ENCODE measurements around the gene SH3RF1. TPM values are rescaled to one million over a fixed set of nuclear protein-coding genes. Genes with fewer than 3 reads are reported as not detected.

Gene SH3RF1
- total and polyA plus RNA-seq, 2 of the 8 experiments (the other 6 are each of a cell fraction or from before 2014, with no cell fraction given), result 6.9 to 15.1 TPM

DNA sequence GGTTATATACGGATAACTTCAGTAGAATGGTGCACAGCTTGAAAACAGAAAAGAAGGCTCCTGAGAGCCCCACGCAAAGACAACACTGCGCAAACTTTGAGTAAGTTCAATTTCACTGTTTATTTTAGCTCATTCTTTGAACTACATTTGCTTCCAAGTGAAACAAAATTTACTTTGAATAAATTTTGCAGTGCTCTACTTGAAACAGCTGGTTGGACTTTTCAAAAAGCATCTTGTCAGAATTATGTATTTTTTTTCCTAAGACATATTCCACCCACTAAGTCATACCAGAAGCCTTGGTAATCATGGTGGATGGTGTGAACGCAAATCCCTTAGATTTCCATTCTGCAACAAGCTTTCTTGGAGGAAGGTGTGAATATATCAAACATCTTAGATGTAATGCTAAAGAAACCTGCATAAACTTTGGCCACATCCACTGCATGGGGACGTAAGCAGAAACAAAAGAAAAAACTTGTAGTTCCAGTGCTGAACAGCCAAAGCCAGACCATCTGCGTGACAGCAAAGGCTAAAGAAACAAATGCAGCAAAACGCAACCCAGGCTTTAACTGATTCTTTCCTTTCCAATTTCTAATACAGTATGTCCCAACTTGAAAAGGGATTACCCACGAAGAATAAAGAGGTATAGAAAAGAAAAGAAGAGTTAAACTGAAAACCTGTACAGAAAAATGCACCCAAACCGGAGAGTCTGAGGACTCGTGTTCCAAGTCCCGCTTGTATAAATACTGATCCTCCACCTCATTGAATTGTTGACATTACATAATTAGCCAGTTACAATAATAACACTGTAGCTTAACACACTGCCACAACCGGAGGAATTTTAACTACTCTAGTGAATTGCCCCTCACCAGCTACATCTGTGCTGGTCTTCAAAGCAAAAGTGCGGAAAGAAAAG, 90.9 kb downstream of the SH3RF1 start:
- H4K5ac ChIP-seq (ENCODE audit: insufficient read length, low read depth, low read length), result no peak overlapping the region
- no peak overlapping the region for H2BK15ac ChIP-seq (ENCODE audit: low read length)
- H3K27me3 ChIP-seq (replicated peaks in 1 of 4; ENCODE audit: control insufficient read depth in 3 of 4, extremely low read depth in 1 of 4, insufficient read depth in 3 of 4, low read length in 3 of 4), result no peaks in the 10 kb centered on the region
- no peak overlapping the region for H3K14ac ChIP-seq (ENCODE audit: insufficient read length)
- H2AFZ ChIP-seq (ENCODE audit: low read length), result no peak overlapping the region
- no peak overlapping the region for H3K23ac ChIP-seq (ENCODE audit: insufficient read length)
- H3K23me2 ChIP-seq (ENCODE audit: low read depth, low read length), result no peaks in the 10 kb centered on the region
- no peak overlapping the region for H3K27ac ChIP-seq (ENCODE audit: low read depth, low read length)
- H4K8ac ChIP-seq (ENCODE audit: extremely low read depth, insufficient read depth, low read length), result no peak overlapping the region
- POLR2A ChIA-PET (ENCODE audit: partially characterized antibody), result no interaction called here
- DNase-seq (ENCODE audit: low read depth in 1 of 2, low spot score in 2 of 2) (no peak), FAIRE-seq (no peak)
- no peak overlapping the region for H2AK5ac ChIP-seq (ENCODE audit: low read depth, low read length)
- peaks cover 0 to 6% (median 2%) of the 10 kb centered on the region in 4 experiments; a peak in 2 of 7 replicates for H3K4me1 ChIP-seq (replicated peaks in 1 of 4; ENCODE audit: control insufficient read depth in 3 of 4, insufficient read depth in 4 of 4, low read length in 3 of 4)
- no peak overlapping the region for H3K4me2 ChIP-seq (ENCODE audit: insufficient read depth in 1 of 2, low read depth in 2 of 2, low read length in 2 of 2)
- no peaks in the 10 kb centered on the region for H3K9me3 ChIP-seq (ENCODE audit: insufficient read depth in 2 of 2, low read depth in 1 of 2, low read length in 1 of 2)
- H3K18ac ChIP-seq (ENCODE audit: extremely low read depth, low read length), result no peak overlapping the region
- no peak overlapping the region for H2BK120ac ChIP-seq (replicated peaks; ENCODE audit: low read depth, low read length)
- H2BK12ac ChIP-seq (ENCODE audit: low read depth, low read length), result no peak overlapping the region
- H3K4me3 ChIP-seq (ENCODE audit: extremely low read depth in 1 of 4, insufficient read depth in 2 of 4, low read depth in 3 of 4, low read length in 4 of 4), result no peak overlapping the region
- no peak overlapping the region for H3K56ac ChIP-seq (replicated peaks; ENCODE audit: insufficient read length, low read depth, low read length)
- peaks cover 4% of the 10 kb centered on the region; the same call in 1 of the 2 replicates for H3K79me1 ChIP-seq (ENCODE audit: low read depth, low read length)
- CTCF ChIA-PET (ENCODE audit: partially characterized antibody), result no interaction called here
- no peak overlapping the region for H2BK5ac ChIP-seq (ENCODE audit: low read depth, low read length)
- no peak overlapping the region for H4K91ac ChIP-seq (replicated peaks; ENCODE audit: insufficient read length, low read length)
- no peak overlapping the region for H3K4ac ChIP-seq (replicated peaks; ENCODE audit: insufficient read length, low read depth, low read length)
- H2BK20ac ChIP-seq (ENCODE audit: low read length), result no peak overlapping the region
- WGBS, 2 experiments (ENCODE audit: extremely low coverage in 1 of 2, insufficient coverage in 1 of 2, insufficient read length in 1 of 2, insufficient replicate concordance in 2 of 2, low coverage in 1 of 2, low lambda C conversion rate in 2 of 2, missing lambda C conversion rate in 1 of 2), result 90% methylated on average over 13 of the region's 13 CpGs; no CpG with 5 or more reads in 1 of the 2 experiments
- no peak overlapping the region for H3K9ac ChIP-seq (replicated peaks in 1 of 4; ENCODE audit: extremely low read depth in 1 of 4, low read depth in 3 of 4, low read length in 3 of 4)
- H4K20me1 ChIP-seq (replicated peaks in 1 of 2; ENCODE audit: control insufficient read depth in 1 of 2, insufficient read depth in 2 of 2, low read length in 2 of 2), result no peaks in the 10 kb centered on the region
- no peaks in the 10 kb centered on the region for H3K36me3 ChIP-seq (ENCODE audit: control insufficient read depth in 2 of 4, insufficient read depth in 4 of 4, low read length in 3 of 4)
- H3K79me2 ChIP-seq (ENCODE audit: control insufficient read depth in 1 of 2, insufficient read depth in 2 of 2, low read length in 2 of 2), result peaks cover 0 to 9% of the 10 kb centered on the region in 2 experiments; a peak in 1 of 4 replicates
- TF ChIP-seq ZNF274 (IDR thresholded peaks at IDR 0.05; ENCODE audit: borderline replicate concordance, extremely low read depth, low read length), result no peak
- TF ChIP-seq CBX8 (IDR thresholded peaks at IDR 0.05; ENCODE audit: borderline replicate concordance, low read depth, low read length), result no peak
- no peak for TF ChIP-seq HDAC2 (IDR thresholded peaks at IDR 0.05; ENCODE audit: borderline replicate concordance in 1 of 2, low read depth in 2 of 2, low read length in 2 of 2)
- no peak for TF ChIP-seq SIN3A (conservative IDR thresholded peaks at IDR 0.05 in 1 of 2, IDR thresholded peaks at IDR 0.05 in 1 of 2; ENCODE audit: low read depth in 1 of 2, low read length in 2 of 2)
- no peak for TF ChIP-seq EZH2 (IDR thresholded peaks at IDR 0.05; ENCODE audit: low read depth, low read length, severe bottlenecking)
- no peak for TF ChIP-seq TEAD4 (IDR thresholded peaks at IDR 0.05; ENCODE audit: low read depth, low read length)
- no peak for TF ChIP-seq CHD2 (IDR thresholded peaks at IDR 0.05; ENCODE audit: low read length)
- TF ChIP-seq EP300 (IDR thresholded peaks at IDR 0.05; ENCODE audit: borderline replicate concordance in 1 of 2, low read depth in 2 of 2, low read length in 2 of 2), result no peak
- no peak for TF ChIP-seq CEBPB (IDR thresholded peaks at IDR 0.05; ENCODE audit: low read depth, low read length)
- TF ChIP-seq SUZ12 (IDR thresholded peaks at IDR 0.05; ENCODE audit: low read length), result no peak
- no peak for TF ChIP-seq YY1 (IDR thresholded peaks at IDR 0.05; ENCODE audit: low read depth, low read length)
- no peak for TF ChIP-seq BCL11A (IDR thresholded peaks at IDR 0.05; ENCODE audit: low read depth in 2 of 2, low read length in 2 of 2)
